Body of pancreas (tissue), 4 donors: ENCODE results near the gene USP47.

ENCODE experiments used
- CTCF ChIP-seq, 7 experiments: fragments of 450-650 bp in 4 of 7; fragments of 200-600 bp in 3 of 7; sonication (generic) in 3 of 7; IDR thresholded peaks; one replicate each; pipeline ENCODE4 v1.5.1; 2016 to 2019; ENCODE audit warnings: antibody characterized with exemption in 7 of 7
- POLR2A ChIP-seq, 3 donors: fragments of 450-650 bp; IDR thresholded peaks; one replicate each; pipeline ENCODE4 v1.6.1; 2016; ENCODE audit warnings: antibody characterized with exemption in 3 of 3, mild to moderate bottlenecking in 2 of 3

- TF ChIP-seq POLR2A (IDR thresholded peaks at IDR 0.05), result no peak
- TF ChIP-seq CTCF (IDR thresholded peaks at IDR 0.05), result no peak
Measured at GRCh38 chr11:11969380-11970215, 127.8 kb downstream of the USP47 start.
